Cerebellar nuclear complex (tissue), 1 donor: Measurements from ENCODE around the gene P2RX2.

Source experiments
- DNase-seq, 2 experiments: peaks; one replicate each; lab custom pipeline; 2025; lab: John Stamatoyannopoulos, UW

P2RX2 gene

GRCh38 chr12:132603240-132604150 is 15.1 kb upstream of the P2RX2 start:
- DNase-seq, result no peak

GRCh38 chr12:132604151-132604618 is 14.4 kb upstream of the P2RX2 start:
- no peak for DNase-seq

- DNase-seq, result no peak
Observed at GRCh38 chr12:132604668-132605441, 13.7 kb upstream of the P2RX2 start.

- DNase-seq, result no peak
Observed at GRCh38 chr12:132605892-132606291, 12.7 kb upstream of the P2RX2 start.

- no peak for DNase-seq
Observed at GRCh38 chr12:132606466-132606865, 12.1 kb upstream of the P2RX2 start.

GRCh38 chr12:132606927-132607326 is 11.6 kb upstream of the P2RX2 start:
- no peak for DNase-seq

- no peak for DNase-seq
Observed at GRCh38 chr12:132608231-132609171, 10.1 kb upstream of the P2RX2 start.

GRCh38 chr12:132610051-132610759 is 8.4 kb upstream of the P2RX2 start, which contains the start of gene LRCOL1:
LRCOL1 (minus strand) TSS chr12:132610582; CDS start chr12:132606251, 4,331 bp downstream.
- DNase-seq, result no peak

GRCh38 chr12:132610866-132611602 is 7.5 kb upstream of the P2RX2 start:
- no peak for DNase-seq

GRCh38 chr12:132611620-132612019 is 7.0 kb upstream of the P2RX2 start:
- DNase-seq, result no peak

GRCh38 chr12:132614029-132614428 is 4.5 kb upstream of the P2RX2 start:
- no peak for DNase-seq

- peak in 1 of 2 experiments; percentile 71 for DNase-seq
Observed at GRCh38 chr12:132614861-132615578, 3.6 kb upstream of the P2RX2 start.

- DNase-seq, result no peak
Observed at GRCh38 chr12:132615579-132616038, 3.0 kb upstream of the P2RX2 start.

GRCh38 chr12:132617135-132617701 is 1.4 kb upstream of the P2RX2 start:
- DNase-seq, result no peak

- DNase-seq, result no peak
Observed at GRCh38 chr12:132617822-132618682, 524 bp upstream of the P2RX2 start.

- no peak for DNase-seq
Observed at GRCh38 chr12:132619071-132619385, 452 bp downstream of the P2RX2 start.

- DNase-seq, result no peak
Observed at GRCh38 chr12:132619386-132620112, 973 bp downstream of the P2RX2 start.
